Measurements from ENCODE around the gene KRTAP5-11. TPM values are rescaled to one million over a fixed set of nuclear protein-coding genes. Genes with fewer than 3 reads are reported as not detected.
"Not testable (repeated sequence)": the region's sequence is repeated elsewhere in the genome, so short reads cannot be mapped to it uniquely, and the experiment has no call there.

The KRTAP5-11 gene
- polyA plus RNA-seq, 2 of the 4 experiments (the other 2 are of a cell fraction): not detected

GRCh38 chr11:71577469-71578004, 5.1 kb downstream of the KRTAP5-11 start (continued):
- no peak for TF ChIP-seq RAD21 (conservative IDR thresholded peaks at IDR 0.05 in 1 of 2, IDR thresholded peaks at IDR 0.05 in 1 of 2)
- no peak for TF ChIP-seq HMGXB4 (CRISPR knock-in tag; IDR thresholded peaks at IDR 0.05; ENCODE audit: borderline replicate concordance)
- TF ChIP-seq FOSL2 (IDR thresholded peaks at IDR 0.05): no peak
- no peak for TF ChIP-seq FOSL2 (CRISPR knock-in tag; IDR thresholded peaks at IDR 0.05)
- TF ChIP-seq MAX (IDR thresholded peaks at IDR 0.05): no peak
- TF ChIP-seq CTCF (IDR thresholded peaks at IDR 0.05): no peak

- WGBS (ENCODE audit: missing lambda C conversion rate): 53% methylated on average over 23 of the region's 41 CpGs
- CTCF ChIA-PET; FAIRE-seq; H3K27ac ChIP-seq; DNase-seq (ENCODE audit: low read depth in 1 of 2, low spot score in 1 of 2); H3K4me2 ChIP-seq; ATAC-seq; H3K4me3 ChIP-seq; H3K9me3 ChIP-seq; H3K4me1 ChIP-seq; POLR2A ChIA-PET: not testable (repeated sequence)
Observed at GRCh38 chr11:71576688-71577465, 5.8 kb downstream of the KRTAP5-11 start.

- POLR2A ChIA-PET: no interaction called here
- no peak overlapping the region for H3K4me2 ChIP-seq
- WGBS (ENCODE audit: missing lambda C conversion rate): 29% methylated on average over 4 of the region's 4 CpGs
- FAIRE-seq: no peak
- CTCF ChIA-PET: interaction anchor here (1.1 to 2.0 kb wide), 2 partner anchors 11 to 63 kb away, joined by 3 to 8 read pairs; partner anchors contain the start of gene KRTAP5-10
- ATAC-seq: no peak
- no peak overlapping the region for H3K27ac ChIP-seq
- H3K9me3 ChIP-seq: no peaks in the 10 kb centered on the region
- H3K4me1 ChIP-seq: 0 out of 3 replicates have a peak, but pooled peaks cover 2% of the 10 kb centered on the region
- no peak overlapping the region for H3K4me3 ChIP-seq
- TF ChIP-seq ELK1 (IDR thresholded peaks at IDR 0.05; ENCODE audit: low read depth, low read length): no peak
- TF ChIP-seq BCL3 (IDR thresholded peaks at IDR 0.05): no peak
- no peak for TF ChIP-seq USF2 (IDR thresholded peaks at IDR 0.05)
- TF ChIP-seq JUNB (IDR thresholded peaks at IDR 0.05): no peak
- TF ChIP-seq ESRRA (IDR thresholded peaks at IDR 0.05; ENCODE audit: borderline replicate concordance, low read length): no peak
- no peak for TF ChIP-seq RNF2 (IDR thresholded peaks at IDR 0.05; ENCODE audit: borderline replicate concordance, low read depth)
- no peak for TF ChIP-seq JUN (IDR thresholded peaks at IDR 0.05)
- DNase-seq (ENCODE audit: low read depth in 1 of 2, low spot score in 1 of 2): no peak
Observed at GRCh38 chr11:71575723-71576424, 6.8 kb downstream of the KRTAP5-11 start.

Data from A549 (cell line).